DMS79 treated with DMSO at 0.1 percent for 48 hours (cell line): Measurements from ENCODE around the gene DRAM1.
"Not testable (repeated sequence)": the region's sequence is repeated elsewhere in the genome, so short reads cannot be mapped to it uniquely, and the experiment has no call there.

Source experiments
- DNase-seq: peaks from one replicate; lab custom pipeline; 2025; lab: John Stamatoyannopoulos, UW

The DRAM1 gene

DNA sequence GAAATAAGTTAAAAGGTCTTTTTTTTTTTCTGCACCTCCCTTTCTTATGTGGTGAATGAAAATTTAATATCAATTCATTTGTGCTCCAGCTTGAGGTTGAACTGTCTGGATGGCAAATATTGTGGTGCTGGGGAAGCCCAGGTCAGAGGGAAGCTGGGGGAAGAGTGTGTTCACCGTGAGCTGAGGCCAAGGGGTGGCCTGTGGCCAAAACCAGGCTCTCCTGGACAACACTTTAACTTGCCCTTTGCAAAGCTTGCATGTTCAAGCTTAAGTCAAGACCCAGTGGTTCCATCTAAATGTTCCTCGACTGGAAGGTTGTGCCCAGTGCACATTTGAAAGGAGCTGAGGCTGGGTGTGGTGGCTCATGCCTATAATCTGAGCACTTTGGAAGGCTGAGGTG, 28.8 kb downstream of the DRAM1 start:
- DNase-seq: no peak

- DNase-seq: no peak
Measured at GRCh38 chr12:101908395-101908794, 31.0 kb downstream of the DRAM1 start.

DNA sequence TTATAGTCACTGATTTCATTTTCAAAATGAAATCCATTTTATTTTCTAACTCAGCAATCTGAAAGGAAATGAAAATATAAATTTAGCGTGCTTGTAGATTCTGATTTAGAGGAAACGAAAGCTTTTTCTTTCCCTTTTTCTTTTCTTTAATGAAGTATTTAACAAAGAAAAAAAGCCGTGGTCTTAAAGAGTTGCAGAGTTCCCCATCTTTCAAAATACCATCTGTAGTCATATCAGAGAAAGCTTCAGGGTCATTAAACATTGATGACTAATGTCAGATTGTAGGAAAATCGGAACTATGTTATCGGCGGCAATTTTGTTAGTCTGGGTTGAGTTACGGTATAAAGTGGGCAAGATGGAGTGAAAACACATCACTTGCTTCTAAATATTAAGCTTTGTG, 32.3 kb downstream of the DRAM1 start:
- DNase-seq: no peak

DNA sequence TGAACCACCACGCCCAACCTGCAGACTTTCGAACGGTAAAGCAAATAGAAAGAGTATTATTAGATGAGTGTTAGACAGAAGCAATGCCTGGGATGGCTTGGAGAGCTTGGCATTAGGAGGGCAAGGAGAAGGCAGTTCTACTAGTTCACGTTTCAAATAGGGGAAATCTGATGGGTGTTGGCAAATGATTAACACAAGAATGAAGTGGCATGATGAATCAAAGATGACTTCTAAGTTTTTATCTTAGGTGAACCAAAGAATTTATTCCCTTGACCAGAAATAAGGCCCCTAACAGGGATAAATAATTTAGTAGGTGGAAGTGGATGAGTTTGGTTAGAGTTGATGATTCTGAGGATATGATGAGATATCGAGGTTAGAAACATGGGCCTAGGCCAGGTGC, 38.5 kb downstream of the DRAM1 start:
- no peak for DNase-seq

- DNase-seq: not testable (repeated sequence)
Measured at GRCh38 chr12:101918805-101919204, 41.4 kb downstream of the DRAM1 start.

DNA sequence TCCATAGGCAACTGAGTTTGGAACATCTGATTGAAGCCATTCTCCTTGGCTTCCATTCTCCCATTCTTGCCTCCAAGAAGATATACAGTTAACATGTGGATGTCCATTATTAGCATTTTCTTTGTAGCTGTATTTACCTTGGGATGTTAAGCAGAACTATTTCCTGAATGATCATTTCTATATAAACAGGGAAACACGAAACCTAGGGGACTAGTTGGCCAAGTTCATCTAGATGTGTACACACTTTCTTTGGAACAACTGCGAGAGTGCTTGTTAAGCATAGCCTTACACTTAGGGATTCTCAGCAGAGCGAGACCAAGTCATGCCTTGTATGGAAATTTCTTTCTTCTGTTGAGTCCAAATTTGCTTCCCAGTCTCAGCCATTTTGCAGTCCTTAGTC, 42.1 kb downstream of the DRAM1 start:
- DNase-seq: no peak

GRCh38 chr12:101920906-101921305, 43.5 kb downstream of the DRAM1 start:
- no peak for DNase-seq

DNA sequence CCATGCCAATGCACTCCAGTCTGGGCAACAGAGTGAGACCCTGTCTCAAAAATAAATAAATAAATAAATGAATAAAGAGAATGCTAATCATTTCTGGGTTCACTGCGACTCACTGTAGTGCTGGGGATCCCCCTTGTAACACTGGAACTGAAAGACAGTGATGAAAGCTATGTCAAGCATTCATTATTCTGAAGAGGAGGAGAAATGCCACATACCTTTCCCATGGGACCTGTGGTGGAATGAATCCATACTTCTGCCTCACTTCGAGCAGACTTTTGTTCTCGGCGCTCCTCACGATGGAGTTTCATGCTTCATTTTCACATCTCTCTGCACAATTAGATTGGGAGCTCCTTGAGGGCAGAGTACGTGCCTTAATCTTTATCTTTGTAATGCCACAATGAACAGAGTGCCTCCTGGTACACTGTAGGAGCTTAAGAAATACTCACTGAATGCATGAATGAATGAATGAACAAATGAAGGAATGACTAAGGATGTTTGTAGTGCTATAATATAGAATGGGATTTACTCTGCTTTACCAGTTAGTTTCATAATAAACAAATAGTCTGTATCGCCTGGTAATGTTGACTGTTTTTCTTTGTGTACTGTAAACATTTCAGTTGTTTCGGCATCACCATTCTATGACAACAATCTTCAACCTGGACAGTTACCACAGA, 45.8 kb downstream of the DRAM1 start:
- no peak for DNase-seq

DNA sequence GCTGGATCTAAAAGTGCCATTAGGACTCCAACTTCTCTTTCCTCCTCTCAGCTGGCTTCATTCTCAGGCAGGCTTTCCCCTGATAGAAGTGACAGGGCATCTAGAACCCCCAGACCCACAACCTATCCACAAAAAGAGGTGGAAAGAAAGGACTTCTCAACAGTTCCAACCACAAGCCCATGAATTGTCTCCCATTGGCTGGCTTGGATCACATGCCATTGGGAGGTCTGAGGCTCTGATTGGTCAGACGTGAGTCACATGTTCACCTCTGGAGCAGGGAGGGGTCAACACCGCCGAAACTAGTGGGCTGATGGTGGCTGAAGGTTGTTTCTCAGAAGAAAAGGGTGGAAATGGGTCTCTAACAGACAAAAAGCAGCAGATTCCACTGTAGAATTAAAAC, 47.2 kb downstream of the DRAM1 start:
- no peak for DNase-seq

DNA sequence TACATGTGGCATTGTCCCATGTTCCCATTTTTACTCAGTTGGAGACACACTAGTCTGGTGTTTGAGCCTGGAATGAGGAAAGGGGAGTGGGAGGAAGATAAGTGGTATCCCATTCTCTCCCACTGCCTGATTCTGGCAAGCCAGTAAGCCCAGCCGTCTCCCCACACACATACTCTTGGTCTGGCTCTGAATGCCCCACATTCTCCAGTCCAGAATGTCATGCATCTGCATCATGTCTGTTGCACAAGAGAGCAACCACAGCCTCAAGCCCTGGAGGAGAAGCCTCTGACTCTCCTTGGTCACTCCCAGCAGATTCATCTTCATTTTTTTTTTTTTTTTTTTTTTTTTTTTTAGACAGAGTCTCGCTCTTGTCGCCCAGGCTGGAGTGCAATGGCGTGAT, 48.0 kb downstream of the DRAM1 start:
- no peak for DNase-seq

DNA sequence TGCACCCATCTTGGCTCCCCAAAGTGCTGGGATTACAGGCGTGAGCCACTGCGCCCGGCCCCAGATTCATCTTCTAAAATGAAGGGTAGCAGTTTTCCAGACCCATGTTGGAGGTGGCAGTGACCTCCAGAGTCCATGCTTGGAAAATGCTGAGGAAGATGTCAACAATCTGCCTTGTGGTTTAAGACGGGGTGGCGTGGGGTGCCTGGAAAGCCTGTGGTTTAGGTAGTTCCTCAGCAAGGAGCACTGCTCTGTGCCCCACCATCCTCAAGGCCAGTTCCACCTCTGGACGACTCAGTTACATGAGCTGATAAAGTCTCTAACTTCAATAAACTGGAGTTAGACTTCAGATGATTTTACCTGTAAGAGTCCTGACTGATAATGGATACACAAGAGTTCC, 48.6 kb downstream of the DRAM1 start:
- no peak for DNase-seq

- DNase-seq: no peak
Measured at GRCh38 chr12:101927036-101927435, 49.7 kb downstream of the DRAM1 start.

DNA sequence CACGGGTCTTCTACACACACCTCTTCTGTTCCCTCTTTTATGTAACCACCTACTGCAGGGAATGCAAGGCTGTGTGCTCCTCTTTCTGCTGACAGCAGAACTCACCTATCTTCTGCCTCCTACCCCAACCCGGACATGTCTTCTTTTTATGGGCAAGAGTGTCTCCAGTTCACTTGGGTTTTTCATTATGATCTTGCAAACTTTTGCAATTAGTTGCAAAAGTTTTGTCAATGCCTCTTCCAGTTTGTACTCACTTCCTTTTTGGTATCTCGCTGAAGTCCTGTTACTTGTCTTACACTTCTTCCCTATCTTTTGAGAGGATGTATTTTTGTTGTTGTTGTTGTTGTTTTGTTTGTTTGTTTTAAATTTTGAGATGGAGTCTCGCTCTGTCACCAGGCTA, 50.6 kb downstream of the DRAM1 start:
- DNase-seq: no peak

GRCh38 chr12:101928556-101928955, 51.2 kb downstream of the DRAM1 start:
- DNase-seq: no peak

- DNase-seq: no peak
Measured at GRCh38 chr12:101929365-101930041, 52.1 kb downstream of the DRAM1 start.

- no peak for DNase-seq
Measured at GRCh38 chr12:101931498-101932326, 54.3 kb downstream of the DRAM1 start.

GRCh38 chr12:101933866-101934514, 56.6 kb downstream of the DRAM1 start:
- no peak for DNase-seq

DNA sequence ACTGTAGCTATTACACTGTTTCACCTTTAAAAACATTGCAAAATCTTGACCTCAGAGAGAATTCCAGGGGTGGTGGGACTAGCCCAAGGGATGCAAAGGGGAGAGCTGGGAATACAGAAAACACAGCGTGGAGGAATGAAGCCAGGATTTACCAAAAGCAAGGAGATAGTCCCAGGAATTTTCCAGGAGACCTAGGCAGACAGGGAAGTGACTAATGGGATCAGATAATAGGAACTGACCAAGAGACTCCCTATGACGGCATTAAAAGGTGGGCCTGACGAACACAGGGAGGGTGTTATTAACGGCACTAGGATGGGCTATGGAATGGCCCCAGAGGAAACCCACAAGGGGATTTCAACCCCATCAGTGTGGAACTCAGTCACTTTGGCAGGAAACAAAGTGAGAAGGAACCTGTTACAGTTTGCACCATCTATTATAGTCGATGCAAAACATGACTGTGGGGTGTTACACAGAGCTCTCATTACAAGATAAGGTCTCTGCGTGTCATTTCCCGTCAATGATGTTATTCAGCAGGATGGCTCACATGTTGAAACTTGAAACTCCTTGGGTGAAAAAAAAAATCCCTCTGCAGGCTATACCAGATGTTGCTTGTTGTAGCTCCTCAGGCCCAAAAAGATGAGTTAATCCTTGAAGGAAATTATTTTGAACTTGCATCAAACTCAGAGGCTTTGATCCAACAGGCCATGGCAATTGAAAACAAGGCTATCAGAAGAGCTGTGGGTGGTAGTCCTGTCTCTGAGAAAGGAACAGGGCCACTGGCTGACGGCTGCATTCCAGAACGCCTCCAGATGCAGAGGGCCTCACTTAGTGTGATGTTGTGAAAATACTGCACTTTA, 58.7 kb downstream of the DRAM1 start:
- DNase-seq: no peak

GRCh38 chr12:101939306-101939705, 61.9 kb downstream of the DRAM1 start:
- DNase-seq: no peak

DNA sequence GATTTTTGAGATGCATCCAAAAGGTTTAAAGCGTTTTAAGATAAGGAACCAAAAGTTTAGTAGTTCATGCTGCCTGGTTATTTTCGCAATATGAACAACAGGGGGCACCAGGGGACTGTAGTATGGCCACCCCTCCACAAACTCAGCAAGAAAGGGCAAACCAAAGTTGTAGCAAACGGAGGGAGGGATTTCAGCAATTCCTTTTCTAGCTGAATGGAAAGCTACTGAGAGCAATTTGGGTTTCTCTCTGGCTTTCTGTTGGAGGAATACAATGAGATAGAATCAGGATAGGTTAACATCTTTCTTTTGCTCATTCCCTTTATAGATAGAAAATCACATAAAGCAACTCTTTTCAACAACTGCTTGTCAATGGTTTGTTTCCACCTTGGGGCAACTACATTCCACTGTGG, 62.5 kb downstream of the DRAM1 start:
- DNase-seq: peak; percentile 18

GRCh38 chr12:101940400-101940950, 63.1 kb downstream of the DRAM1 start:
- DNase-seq: no peak
